ENCODE results near the gene PRLR.
"Not testable (repeated sequence)": the region's sequence is repeated elsewhere in the genome, so short reads cannot be mapped to it uniquely, and the experiment has no call there.

The PRLR gene

GRCh38 chr5:35035929-35036328, 194.4 kb downstream of the PRLR start:
- not testable (repeated sequence) for DNase-seq (ENCODE audit: low read depth)

GRCh38 chr5:35035271-35035670, 195.0 kb downstream of the PRLR start:
- no peak for DNase-seq (ENCODE audit: low read depth)

GRCh38 chr5:35032356-35032755, 197.9 kb downstream of the PRLR start:
- DNase-seq (ENCODE audit: low read depth): no peak

GRCh38 chr5:35031276-35031675, 199.0 kb downstream of the PRLR start:
- DNase-seq (ENCODE audit: low read depth): no peak

- DNase-seq (ENCODE audit: low read depth): no peak
These were observed 199.7 kb downstream of the PRLR start for GRCh38 chr5:35030426-35031100.

- DNase-seq (ENCODE audit: low read depth): no peak
These were observed 201.0 kb downstream of the PRLR start for GRCh38 chr5:35029333-35029732.

- no peak for DNase-seq (ENCODE audit: low read depth)
These were observed 203.3 kb downstream of the PRLR start for GRCh38 chr5:35026941-35027340.

- DNase-seq (ENCODE audit: low read depth): no peak
These were observed 203.9 kb downstream of the PRLR start for GRCh38 chr5:35026280-35026840.

- DNase-seq (ENCODE audit: low read depth): no peak
These were observed 205.3 kb downstream of the PRLR start for GRCh38 chr5:35024911-35025510.

GRCh38 chr5:35023391-35024178, 206.7 kb downstream of the PRLR start:
- no peak for DNase-seq (ENCODE audit: low read depth)

- no peak for DNase-seq (ENCODE audit: low read depth)
These were observed 213.9 kb downstream of the PRLR start for GRCh38 chr5:35016174-35017051.

- DNase-seq (ENCODE audit: low read depth): no peak
These were observed 215.2 kb downstream of the PRLR start for GRCh38 chr5:35015063-35015462.

GRCh38 chr5:35012796-35013195, 217.5 kb downstream of the PRLR start:
- no peak for DNase-seq (ENCODE audit: low read depth)

- DNase-seq (ENCODE audit: low read depth): no peak
These were observed 217.9 kb downstream of the PRLR start for GRCh38 chr5:35012365-35012764.

- DNase-seq (ENCODE audit: low read depth): no peak
These were observed 219.6 kb downstream of the PRLR start for GRCh38 chr5:35010676-35011075.

GRCh38 chr5:35009657-35010056, 220.6 kb downstream of the PRLR start:
- DNase-seq (ENCODE audit: low read depth): no peak

GRCh38 chr5:35009019-35009418, 221.3 kb downstream of the PRLR start:
- DNase-seq (ENCODE audit: low read depth): no peak

GRCh38 chr5:35004771-35005170, 225.5 kb downstream of the PRLR start:
- no peak for DNase-seq (ENCODE audit: low read depth)

- no peak for DNase-seq (ENCODE audit: low read depth)
These were observed 226.1 kb downstream of the PRLR start for GRCh38 chr5:35004200-35004599.

- peak; percentile 29 for DNase-seq (ENCODE audit: low read depth)
These were observed 227.0 kb downstream of the PRLR start for GRCh38 chr5:35003018-35003957.

GRCh38 chr5:35002459-35002858, 227.8 kb downstream of the PRLR start:
- DNase-seq (ENCODE audit: low read depth): no peak
